Measurements from ENCODE around the gene CD40LG. TPM values are rescaled to one million over a fixed set of nuclear protein-coding genes. Genes with fewer than 3 reads are reported as not detected.

Gene CD40LG
- total RNA-seq, 1 experiment from 2014 or later = not detected

- no peak overlapping the region for H3K27ac Mint-ChIP-seq (ENCODE audit: low read depth, unreplicated experiment)
- DNase-seq (ENCODE audit: unreplicated experiment) = peak; percentile 52
- intact Hi-C loops (cut with micrococcal nuclease) = loop anchor here (1.0 to 10.0 kb wide), 8 partner anchors 86 to 1070 kb away; partner anchors contain the start of gene HTATSF1
- CTCF ChIA-PET = interaction anchor here (0.5 to 5.5 kb wide), 22 partner anchors 9 to 666 kb away, joined by 3 to 42 read pairs (median 4); no protein-coding TSS in a partner anchor
- BruUV-seq (replicated peaks) = no TSS peak
- H3K27me3 Mint-ChIP-seq (ENCODE audit: insufficient read depth, unreplicated experiment) = peaks cover 49% of the 10 kb centered on the region
- peak; percentile 79 for TF ChIP-seq CTCF (IDR thresholded peaks at IDR 0.05; ENCODE audit: unreplicated experiment)
- H3K9me3 Mint-ChIP-seq (ENCODE audit: unreplicated experiment) = peaks cover 7% of the 10 kb centered on the region
- no peaks in the 10 kb centered on the region for H3K36me3 Mint-ChIP-seq (ENCODE audit: insufficient read depth, unreplicated experiment)
- no peaks in the 10 kb centered on the region for H3K4me1 Mint-ChIP-seq (ENCODE audit: insufficient read depth, unreplicated experiment)
- no peak overlapping the region for H3K4me3 Mint-ChIP-seq (ENCODE audit: unreplicated experiment)
- POLR2A ChIA-PET = interaction anchor here (0.6 to 0.7 kb wide), 3 partner anchors 27 to 669 kb away, joined by 3 to 4 read pairs (median 3); no protein-coding TSS in a partner anchor
These were observed 46.6 kb downstream of the CD40LG start for GRCh38 chrX:136694431-136695087.

GRCh38 chrX:136697156-136697555 lies 49.2 kb downstream of the CD40LG start:
- Mint-ChIP-seq H3K4me1 (ENCODE audit: insufficient read depth, unreplicated experiment) (no peaks in the 10 kb centered on the region), H3K27me3 (ENCODE audit: insufficient read depth, unreplicated experiment) (peaks cover 46% of the 10 kb centered on the region), H3K9me3 (ENCODE audit: unreplicated experiment) (peaks cover 7% of the 10 kb centered on the region), H3K4me3 (ENCODE audit: unreplicated experiment) (no peak overlapping the region), H3K27ac (ENCODE audit: low read depth, unreplicated experiment) (no peak overlapping the region), H3K36me3 (ENCODE audit: insufficient read depth, unreplicated experiment) (no peaks in the 10 kb centered on the region)
- no peak for TF ChIP-seq CTCF (IDR thresholded peaks at IDR 0.05; ENCODE audit: unreplicated experiment)
- no peak for DNase-seq (ENCODE audit: unreplicated experiment)
- ChIA-PET CTCF (interaction anchor here (0.6 to 5.5 kb wide), 10 partner anchors 10 to 1065 kb away, joined by 3 to 42 read pairs (median 4); no protein-coding TSS in a partner anchor), POLR2A (no interaction called here)
- no TSS peak for BruUV-seq (replicated peaks)
- intact Hi-C loops (cut with micrococcal nuclease) = loop anchor here (10.0 kb wide), 3 partner anchors 202 to 1072 kb away; partner anchors contain the start of gene HTATSF1

DNA sequence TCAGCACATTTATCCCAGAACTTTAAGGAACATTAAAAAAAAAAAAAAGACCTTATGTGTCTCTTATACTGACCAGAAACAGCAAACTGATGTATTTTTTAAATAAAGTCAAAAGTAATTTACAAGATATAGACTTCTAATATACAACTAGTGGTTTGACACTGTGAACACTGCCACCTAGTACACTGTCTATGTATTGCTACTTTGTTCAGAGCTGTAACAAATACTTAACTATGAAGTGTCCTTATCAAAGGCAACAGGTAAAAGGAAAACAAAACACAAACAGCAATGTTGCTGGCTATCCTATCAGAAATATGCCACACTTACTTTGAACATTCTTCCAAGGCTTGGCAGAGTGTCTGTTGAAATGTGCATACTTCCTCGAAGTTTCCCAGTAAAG lies 60.4 kb downstream of the CD40LG start:
- BruUV-seq (replicated peaks) = no TSS peak
- H3K4me1 Mint-ChIP-seq (ENCODE audit: insufficient read depth, unreplicated experiment) = no peaks in the 10 kb centered on the region
- H3K27me3 Mint-ChIP-seq (ENCODE audit: insufficient read depth, unreplicated experiment) = no peaks in the 10 kb centered on the region
- no peaks in the 10 kb centered on the region for H3K36me3 Mint-ChIP-seq (ENCODE audit: insufficient read depth, unreplicated experiment)
- CTCF ChIA-PET = interaction anchor here (0.6 to 1.5 kb wide), 6 partner anchors 12 to 576 kb away, joined by 3 to 6 read pairs (median 5); no protein-coding TSS in a partner anchor
- H3K27ac Mint-ChIP-seq (ENCODE audit: low read depth, unreplicated experiment) = no peak overlapping the region
- POLR2A ChIA-PET = interaction anchor here (0.6 to 1.6 kb wide), 2 partner anchors 160 to 172 kb away, joined by 3 to 4 read pairs; partner anchors contain the start of gene RBMX
- peak; percentile 51 for TF ChIP-seq CTCF (IDR thresholded peaks at IDR 0.05; ENCODE audit: unreplicated experiment)
- H3K9me3 Mint-ChIP-seq (ENCODE audit: unreplicated experiment) = no peaks in the 10 kb centered on the region
- H3K4me3 Mint-ChIP-seq (ENCODE audit: unreplicated experiment) = no peak overlapping the region
- peak; percentile 20 for DNase-seq (ENCODE audit: unreplicated experiment)
- intact Hi-C loops (cut with micrococcal nuclease) = no loop called here

Other genes with a start within 250 kb of the CD40LG start
- not detected in 2 replicates for gene BRS3, start 160.2 kb upstream of the CD40LG start, total RNA-seq (2022)
- gene HTATSF1, start 150.6 kb upstream of the CD40LG start, total RNA-seq (2022) = 17.6 and 23.3 TPM in 2 replicates
- not detected in 2 replicates for gene VGLL1, start 115.9 kb upstream of the CD40LG start, total RNA-seq (2022)
- 0.35 and 0.47 TPM in 2 replicates for gene ARHGEF6, start 132.8 kb downstream of the CD40LG start, total RNA-seq (2022)
- 271 and 333 TPM in 2 replicates for gene RBMX, start 232.6 kb downstream of the CD40LG start, total RNA-seq (2022)

Measured in MCF 10A (cell line).